Peyer's patch (tissue), 4 donors: ENCODE measurements around the gene EPB41L1. TPM values are rescaled to one million over a fixed set of nuclear protein-coding genes. Genes with fewer than 3 reads are reported as not detected.

Experiments
- DNase-seq, 3 donors: peaks; one replicate each; pipeline ENCODE4 v3.0.0-alpha.2; 2017 to 2019
- H3K27ac ChIP-seq, 4 donors: fragments of 200-600 bp; sonication (generic); one replicate each; pipeline ENCODE4 v1.5.1; 2016 to 2019
- H3K27me3 ChIP-seq, 2 donors: fragments of 200-600 bp; sonication (generic); one replicate each; pipeline ENCODE4 v1.5.1; 2019
- H3K36me3 ChIP-seq, 3 donors: fragments of 200-600 bp; sonication (generic); one replicate each; pipeline ENCODE4 v1.5.1; 2016 to 2019
- H3K4me1 ChIP-seq, 4 donors: fragments of 200-600 bp; sonication (generic); one replicate each; pipeline ENCODE4 v1.5.1; 2016 to 2019
- H3K4me3 ChIP-seq, 4 donors: fragments of 200-600 bp; sonication (generic); 1 replicate in 3 of 4; 2 replicates in 1 of 4; pipeline ENCODE4 v1.5.1; 2016 to 2019; ENCODE audit warnings: mild to moderate bottlenecking in 1 of 4
- H3K9me3 ChIP-seq, 4 donors: fragments of 200-600 bp; sonication (generic); one replicate each; pipeline ENCODE4 v1.5.1; 2016 to 2019; ENCODE audit warnings: mild to moderate bottlenecking in 1 of 4
- CTCF ChIP-seq, 6 experiments: fragments of 450-650 bp in 4 of 6; fragments of 200-600 bp in 2 of 6; sonication (generic) in 1 of 6; IDR thresholded peaks; one replicate each; pipeline ENCODE4 v1.5.1; 2017 to 2019; ENCODE audit warnings: antibody characterized with exemption in 6 of 6, mild to moderate bottlenecking in 3 of 6, moderate library complexity in 1 of 6
- POLR2A ChIP-seq, 2 donors: fragments of 450-650 bp; IDR thresholded peaks; one replicate each; pipeline ENCODE4 v1.5.1; 2017; ENCODE audit warnings: antibody characterized with exemption in 2 of 2, mild to moderate bottlenecking in 2 of 2, moderate library complexity in 2 of 2
- total RNA-seq, 4 donors: library from RNA; depleted of rRNA; stranded (reverse); fragments of >200 nt; gene quantifications; one replicate each; pipeline ENCODE4 v1.1.0, GENCODE V29; 2016

The EPB41L1 gene
- total RNA-seq, 4 donors from 2014 or later, result 23.1 to 104 (median 57.2) TPM

GRCh38 chr20:36254076-36254475 is 99.5 kb downstream of the EPB41L1 start:
- TF ChIP-seq POLR2A (IDR thresholded peaks at IDR 0.05) (no peak), CTCF (IDR thresholded peaks at IDR 0.05) (no peak)
- peaks cover 0 to 62% (median 0%) of the 10 kb centered on the region in 3 donors for H3K36me3 ChIP-seq
- no peak for DNase-seq

GRCh38 chr20:36255445-36255844 is 100.9 kb downstream of the EPB41L1 start:
- Histone ChIP-seq H3K27ac (no peak overlapping the region), H3K4me1 (no peaks in the 10 kb centered on the region), H3K9me3 (no peaks in the 10 kb centered on the region), H3K27me3 (no peaks in the 10 kb centered on the region), H3K4me3 (no peak overlapping the region), H3K36me3 (peaks cover 0 to 51% (median 0%) of the 10 kb centered on the region in 3 donors)
- DNase-seq, result no peak
- TF ChIP-seq CTCF (IDR thresholded peaks at IDR 0.05) (no peak), POLR2A (IDR thresholded peaks at IDR 0.05) (no peak)

More at GRCh38 chr20:36254076-36254475, 99.5 kb downstream of the EPB41L1 start:
- no peak overlapping the region for H3K4me3 ChIP-seq
- no peaks in the 10 kb centered on the region for H3K9me3 ChIP-seq
- H3K4me1 ChIP-seq, result no peaks in the 10 kb centered on the region
- no peaks in the 10 kb centered on the region for H3K27me3 ChIP-seq
- no peak overlapping the region for H3K27ac ChIP-seq

- Histone ChIP-seq H3K36me3 (peaks cover 0 to 21% (median 0%) of the 10 kb centered on the region in 3 donors), H3K9me3 (no peaks in the 10 kb centered on the region), H3K27ac (no peak overlapping the region), H3K4me1 (no peaks in the 10 kb centered on the region), H3K4me3 (no peak overlapping the region), H3K27me3 (no peaks in the 10 kb centered on the region)
- TF ChIP-seq CTCF (IDR thresholded peaks at IDR 0.05), result no peak
- DNase-seq, result no peak
These were observed 104.9 kb downstream of the EPB41L1 start for GRCh38 chr20:36259177-36260061.

GRCh38 chr20:36260316-36260715 is 105.8 kb downstream of the EPB41L1 start:
- Histone ChIP-seq H3K36me3 (peaks cover 0 to 12% (median 0%) of the 10 kb centered on the region in 3 donors), H3K9me3 (no peaks in the 10 kb centered on the region), H3K4me3 (no peak overlapping the region), H3K4me1 (no peaks in the 10 kb centered on the region), H3K27ac (no peak overlapping the region), H3K27me3 (no peaks in the 10 kb centered on the region)
- peak in 1 of 3 donors; percentile 2 for DNase-seq
- TF ChIP-seq POLR2A (IDR thresholded peaks at IDR 0.05) (no peak), CTCF (IDR thresholded peaks at IDR 0.05) (no peak)

- no peak overlapping the region for H3K4me3 ChIP-seq
- no peaks in the 10 kb centered on the region for H3K36me3 ChIP-seq
- H3K27me3 ChIP-seq, result no peaks in the 10 kb centered on the region
- no peaks in the 10 kb centered on the region for H3K4me1 ChIP-seq
- no peak overlapping the region for H3K27ac ChIP-seq
- no peak for TF ChIP-seq CTCF (IDR thresholded peaks at IDR 0.05)
- no peak for TF ChIP-seq POLR2A (IDR thresholded peaks at IDR 0.05)
- peak in 1 of 3 donors; percentile 41 for DNase-seq
- H3K9me3 ChIP-seq, result no peaks in the 10 kb centered on the region
These were observed 107.0 kb downstream of the EPB41L1 start for GRCh38 chr20:36261389-36262105.
